PC-3 (cell line): Measurements from ENCODE around the gene EPGN. TPM values are rescaled to one million over a fixed set of nuclear protein-coding genes. Genes with fewer than 3 reads are reported as not detected.

Source experiments
- ATAC-seq: fragments of 200-7000 bp; cut with Tn5 transposase; 2 replicates; pipeline ENCODE4 v1.9.1; 2020; ENCODE audit warnings: mild to moderate bottlenecking, moderate library complexity
- BruUV-seq: library from RNA; stranded (reverse); fragments of 400-500 nt; replicated peaks from 2 replicates; lab custom pipeline; 2021; lab: Mats Ljungman, UMichigan
- CTCF ChIA-PET: fragments of 300-600 bp; sonication (Branson Sonifier 250); formaldehyde crosslinking; loops from one replicate; lab custom pipeline; 2022; ENCODE audit warnings: antibody characterized with exemption; lab: Charles Lee
- POLR2A ChIA-PET: fragments of 300-600 bp; sonication (Branson Sonifier 250); formaldehyde crosslinking; loops from one replicate; lab custom pipeline; 2022; ENCODE audit warnings: antibody characterized with exemption; ENCODE audit not compliant: unreplicated experiment; lab: Charles Lee
- DNase-seq: peaks from one replicate; pipeline ENCODE4 v3.0.0-alpha.2; 2015
- H2AFZ ChIP-seq: fragments of 300-600 bp; sonication (generic); 2 replicates; pipeline ENCODE4 v1.6.0; 2016; ENCODE audit warnings: antibody characterized with exemption, low read length
- H3F3A ChIP-seq: fragments of 300-600 bp; sonication (generic); one replicate; pipeline ENCODE4 v1.6.0; 2017; ENCODE audit warnings: antibody characterized with exemption, low read length, control low read depth, mild to moderate bottlenecking; ENCODE audit not compliant: unreplicated experiment
- H3K27ac ChIP-seq: fragments of 300-600 bp; sonication (generic); 2 replicates; pipeline ENCODE4 v1.5.1; 2016; ENCODE audit warnings: mild to moderate bottlenecking, low read length
- H3K27me3 ChIP-seq: fragments of 300-600 bp; sonication (generic); 2 replicates; pipeline ENCODE4 v1.6.1; 2016; ENCODE audit warnings: low read length, mixed read lengths
- H3K36me3 ChIP-seq: fragments of 300-600 bp; sonication (generic); 2 replicates; pipeline ENCODE4 v1.6.1; 2016; ENCODE audit warnings: low read depth, mixed run types, low read length, mixed read lengths
- H3K4me1 ChIP-seq: fragments of 300-600 bp; sonication (generic); 2 replicates; pipeline ENCODE4 v1.5.1; 2016; ENCODE audit warnings: low read length; ENCODE audit not compliant: insufficient read depth
- H3K4me2 ChIP-seq: fragments of 300-600 bp; sonication (generic); 2 replicates; pipeline ENCODE4 v1.6.0; 2016; ENCODE audit warnings: low read length
- H3K4me3 ChIP-seq: fragments of 300-600 bp; sonication (generic); 2 replicates; pipeline ENCODE4 v1.5.1; 2016; ENCODE audit warnings: mild to moderate bottlenecking, low read length, mixed read lengths
- H3K79me2 ChIP-seq: fragments of 300-600 bp; sonication (generic); 2 replicates; pipeline ENCODE4 v1.6.1; 2017; ENCODE audit warnings: low read length, mixed read lengths
- H3K9ac ChIP-seq: fragments of 300-600 bp; sonication (generic); 2 replicates; pipeline ENCODE4 v1.6.0; 2016; ENCODE audit warnings: mild to moderate bottlenecking, low read length
- H3K9me2 ChIP-seq: fragments of 300-600 bp; sonication (generic); replicated peaks from 2 replicates; pipeline ENCODE4 v1.6.1; 2016; ENCODE audit warnings: mixed run types, low read length, mixed read lengths
- H3K9me3 ChIP-seq: fragments of 300-600 bp; sonication (generic); 2 replicates; pipeline ENCODE4 v1.6.1; 2016; ENCODE audit warnings: low read length, mixed read lengths
- H4K20me1 ChIP-seq: fragments of 300-600 bp; sonication (generic); 2 replicates; pipeline ENCODE4 v1.6.1; 2016; ENCODE audit warnings: low read length, mixed read lengths
- EZH2 ChIP-seq: fragments of 300-600 bp; sonication (generic); IDR thresholded peaks from one replicate; pipeline ENCODE4 v1.6.1; 2017; ENCODE audit warnings: antibody characterized with exemption, mild to moderate bottlenecking, low read length; ENCODE audit not compliant: unreplicated experiment
- EZH2phosphoT487 ChIP-seq: fragments of 300-600 bp; sonication (generic); IDR thresholded peaks from 2 replicates; pipeline ENCODE4 v1.6.1; 2018; ENCODE audit warnings: mild to moderate bottlenecking, antibody characterized with exemption, low read length, borderline replicate concordance
- intact Hi-C: fragments of 100-400 bp; cut with micrococcal nuclease; formaldehyde crosslinking; loops from 2 replicates; pipeline ENCODE4 v1.9.0; 2023
- total RNA-seq: library from RNA; depleted of rRNA; stranded (reverse); fragments of >200 nt; gene quantifications from 2 replicates; pipeline ENCODE4 v1.2.3, GENCODE V29; 2014
- TF ChIP-seq, protein P1 (sequence below): fragments of 300-600 bp; sonication (generic); conservative IDR thresholded peaks from 2 replicates; pipeline ENCODE4 v1.5.1; 2017; ENCODE audit warnings: antibody characterized with exemption, low read depth, mild to moderate bottlenecking, low read length

Gene EPGN
- total RNA-seq, 1 experiment from 2014 or later = 98.0 TPM

DNA sequence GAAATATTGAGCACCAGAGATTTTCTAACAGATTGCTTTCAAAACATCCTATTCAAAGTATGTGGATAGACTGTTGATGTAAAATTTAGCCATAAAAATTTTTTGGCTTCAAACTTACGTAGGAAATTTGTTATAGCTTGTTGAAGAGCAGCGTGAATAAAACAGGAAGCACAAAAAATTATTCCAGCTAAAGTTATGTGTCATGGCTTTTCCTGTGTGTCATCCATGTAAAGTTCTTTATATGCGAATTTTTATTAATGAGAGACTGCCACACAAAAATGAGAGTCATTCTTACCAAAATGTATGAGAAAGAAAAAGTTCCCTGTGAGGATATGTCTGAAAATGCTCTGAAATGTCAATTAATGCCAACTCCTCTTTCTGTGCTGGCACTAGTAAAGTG lies 19.5 kb downstream of the EPGN start:
- intact Hi-C loops = no loop called here
- DNase-seq = peak; percentile 69

GRCh38 chr4:74328501-74328900 lies 20.2 kb downstream of the EPGN start:
- Histone ChIP-seq H3K9ac (peak overlapping the region; percentile 91), H3K4me3 (no peak overlapping the region), H3K4me1 (peaks cover 43% of the 10 kb centered on the region), H2AFZ (no peak overlapping the region), H3K79me2 (no peaks in the 10 kb centered on the region), H3K9me2 (no peaks in the 10 kb centered on the region), H3K4me2 (peak overlapping the region; percentile 76), H3K36me3 (peaks cover 6% of the 10 kb centered on the region; the same call in 1 of the 2 replicates), H3K27me3 (no peaks in the 10 kb centered on the region), H4K20me1 (no peaks in the 10 kb centered on the region), H3K9me3 (no peaks in the 10 kb centered on the region), H3K27ac (peak overlapping the region; percentile 99), H3F3A (peaks cover 7% of the 10 kb centered on the region)
- CTCF ChIA-PET = no interaction called here
- no peak for DNase-seq
- POLR2A ChIA-PET = interaction anchor here (0.8 kb wide), 1 partner anchor 197 kb away, joined by 5 read pairs; no protein-coding TSS in a partner anchor
- no TSS peak for BruUV-seq
- intact Hi-C loops = no loop called here
- no peak for ATAC-seq
- TF ChIP-seq EZH2phosphoT487 = no peak
- no peak for TF ChIP-seq EZH2
- TF ChIP-seq, protein P1, sequence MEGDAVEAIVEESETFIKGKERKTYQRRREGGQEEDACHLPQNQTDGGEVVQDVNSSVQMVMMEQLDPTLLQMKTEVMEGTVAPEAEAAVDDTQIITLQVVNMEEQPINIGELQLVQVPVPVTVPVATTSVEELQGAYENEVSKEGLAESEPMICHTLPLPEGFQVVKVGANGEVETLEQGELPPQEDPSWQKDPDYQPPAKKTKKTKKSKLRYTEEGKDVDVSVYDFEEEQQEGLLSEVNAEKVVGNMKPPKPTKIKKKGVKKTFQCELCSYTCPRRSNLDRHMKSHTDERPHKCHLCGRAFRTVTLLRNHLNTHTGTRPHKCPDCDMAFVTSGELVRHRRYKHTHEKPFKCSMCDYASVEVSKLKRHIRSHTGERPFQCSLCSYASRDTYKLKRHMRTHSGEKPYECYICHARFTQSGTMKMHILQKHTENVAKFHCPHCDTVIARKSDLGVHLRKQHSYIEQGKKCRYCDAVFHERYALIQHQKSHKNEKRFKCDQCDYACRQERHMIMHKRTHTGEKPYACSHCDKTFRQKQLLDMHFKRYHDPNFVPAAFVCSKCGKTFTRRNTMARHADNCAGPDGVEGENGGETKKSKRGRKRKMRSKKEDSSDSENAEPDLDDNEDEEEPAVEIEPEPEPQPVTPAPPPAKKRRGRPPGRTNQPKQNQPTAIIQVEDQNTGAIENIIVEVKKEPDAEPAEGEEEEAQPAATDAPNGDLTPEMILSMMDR = no peak

More for the DNA sequence above, 19.5 kb downstream of the EPGN start:
- Histone ChIP-seq H3K4me3 (peak overlapping the region; percentile 34; the same call in 1 of the 2 replicates), H3K27ac (peak overlapping the region; percentile 99), H3K79me2 (no peaks in the 10 kb centered on the region), H3K36me3 (peaks cover 6% of the 10 kb centered on the region; the same call in 1 of the 2 replicates), H3K9me3 (no peaks in the 10 kb centered on the region), H3K9ac (peak overlapping the region; percentile 91), H3K4me1 (peaks cover 43% of the 10 kb centered on the region), H3K4me2 (peak overlapping the region; percentile 76), H3K9me2 (no peaks in the 10 kb centered on the region), H2AFZ (peak overlapping the region; percentile 52), H3K27me3 (no peaks in the 10 kb centered on the region), H3F3A (peaks cover 7% of the 10 kb centered on the region), H4K20me1 (no peaks in the 10 kb centered on the region)
- no TSS peak for BruUV-seq
- CTCF ChIA-PET = no interaction called here
- TF ChIP-seq EZH2 = no peak
- TF ChIP-seq EZH2phosphoT487 = no peak
- TF ChIP-seq, protein P1 = no peak
- ATAC-seq = peak; percentile 47
- POLR2A ChIA-PET = interaction anchor here (0.6 to 0.8 kb wide), 4 partner anchors 11 to 198 kb away, joined by 3 to 5 read pairs (median 4); no protein-coding TSS in a partner anchor

GRCh38 chr4:74329307-74329706 lies 21.0 kb downstream of the EPGN start:
- H3K9ac ChIP-seq = peak overlapping the region; percentile 91
- peaks cover 6% of the 10 kb centered on the region; the same call in 1 of the 2 replicates for H3K36me3 ChIP-seq
- peak overlapping the region; percentile 76 for H3K4me2 ChIP-seq
- ChIA-PET CTCF (no interaction called here), POLR2A (interaction anchor here (0.5 to 0.6 kb wide), 2 partner anchors 118 to 133 kb away, joined by 7 to 15 read pairs; no protein-coding TSS in a partner anchor)
- intact Hi-C loops = no loop called here
- H3F3A ChIP-seq = peaks cover 7% of the 10 kb centered on the region
- no peak for DNase-seq
- H3K4me1 ChIP-seq = peaks cover 43% of the 10 kb centered on the region
- no peak overlapping the region for H2AFZ ChIP-seq
- TF ChIP-seq EZH2phosphoT487 = no peak
- TF ChIP-seq EZH2 = no peak
- TF ChIP-seq, protein P1 = no peak
- peak overlapping the region; percentile 99 for H3K27ac ChIP-seq
- no peak overlapping the region for H3K4me3 ChIP-seq
- H3K27me3 ChIP-seq = no peaks in the 10 kb centered on the region
- BruUV-seq = no TSS peak
- no peaks in the 10 kb centered on the region for H3K9me3 ChIP-seq
- no peaks in the 10 kb centered on the region for H3K79me2 ChIP-seq
- H4K20me1 ChIP-seq = no peaks in the 10 kb centered on the region
- no peaks in the 10 kb centered on the region for H3K9me2 ChIP-seq
- ATAC-seq = no peak
